Calu3 (cell line): ENCODE measurements around the gene CNOT8. TPM values are rescaled to one million over a fixed set of nuclear protein-coding genes. Genes with fewer than 3 reads are reported as not detected.
A peak's percentile ranks its signal among the peaks of the same experiment; 100 is the strongest.

Experiments used
- Bru-seq: library from RNA; stranded (reverse); fragments of 400-500 nt; gene quantifications from one replicate; lab custom pipeline; 2021; lab: Mats Ljungman, UMichigan
- BruChase-seq, 2 experiments: library from RNA; stranded (reverse); fragments of 400-500 nt; gene quantifications; one replicate each; lab custom pipeline; 2021; lab: Mats Ljungman, UMichigan
- BruUV-seq: library from RNA; stranded (reverse); fragments of 400-500 nt; replicated peaks from 2 replicates; lab custom pipeline; 2021; lab: Mats Ljungman, UMichigan
- CTCF ChIA-PET: fragments of 300-600 bp; sonication (Branson Sonifier 250); formaldehyde crosslinking; loops from one replicate; lab custom pipeline; 2022; ENCODE audit warnings: antibody characterized with exemption; lab: Charles Lee
- DNase-seq: peaks from one replicate; pipeline ENCODE4 v3.0.0; 2022
- H3K27ac Mint-ChIP-seq: one replicate; pipeline ENCODE4 v1.8.0; 2022; ENCODE audit warnings: mixed read lengths; ENCODE audit not compliant: unreplicated experiment
- H3K27me3 Mint-ChIP-seq: one replicate; pipeline ENCODE4 v1.8.0; 2022; ENCODE audit warnings: mixed read lengths; ENCODE audit not compliant: unreplicated experiment
- H3K36me3 Mint-ChIP-seq: one replicate; pipeline ENCODE4 v1.8.0; 2022; ENCODE audit warnings: mild to moderate bottlenecking, moderate library complexity, mixed read lengths; ENCODE audit not compliant: insufficient read depth, unreplicated experiment
- H3K4me1 Mint-ChIP-seq: one replicate; pipeline ENCODE4 v1.8.0; 2022; ENCODE audit warnings: mild to moderate bottlenecking, low read depth, mixed read lengths; ENCODE audit not compliant: unreplicated experiment
- H3K4me3 Mint-ChIP-seq: one replicate; pipeline ENCODE4 v1.8.0; 2022; ENCODE audit warnings: mild to moderate bottlenecking, low read depth, moderate library complexity, mixed read lengths; ENCODE audit not compliant: unreplicated experiment
- H3K9me3 Mint-ChIP-seq: one replicate; pipeline ENCODE4 v1.8.0; 2022; ENCODE audit warnings: low read depth, mixed read lengths; ENCODE audit not compliant: unreplicated experiment
- intact Hi-C: fragments of 100-400 bp; cut with micrococcal nuclease; formaldehyde crosslinking; loops from one replicate; pipeline ENCODE4 v1.10.0; 2022; ENCODE audit not compliant: unreplicated experiment
- long read RNA-seq: library from polyadenylated mRNA; stranded (forward); transcript quantifications from one replicate; pipeline ENCODE4 v2.0.0, GENCODE V29; 2022
- total RNA-seq: library from RNA; stranded (reverse); gene quantifications from 2 replicates; pipeline ENCODE4 v1.2.3, GENCODE V29; 2022
- TF ChIP-seq, protein P1 (sequence below): fragments of 200-600 bp; IDR thresholded peaks from one replicate; pipeline ENCODE4 v1.8.0; 2022; ENCODE audit warnings: antibody characterized with exemption; ENCODE audit not compliant: unreplicated experiment

Gene CNOT8
- total RNA-seq (57.3 and 63.0 TPM in 2 replicates), Bru-seq, nascent RNA (percentile 90 among the genes with signal in this experiment), BruChase-seq, experiment 1, labeled RNA remaining after a 6-hour chase (percentile 92 among the genes with signal in this experiment), BruChase-seq, experiment 2, labeled RNA remaining after a 2-hour chase (percentile 95 among the genes with signal in this experiment)
- long read RNA-seq, transcript CNOT8-201 (7 exons, 2,528 nt), result major isoform, 43 of 97 reads
- long read RNA-seq, transcript CNOT8-202 (7 exons, 2,604 nt), result minor isoform, 11 of 97 reads
- long read RNA-seq, transcript CNOT8-210 (6 exons, 945 nt), result minor isoform, 6 of 97 reads
- long read RNA-seq, transcript CNOT8-214 (6 exons, 923 nt), result minor isoform, 8 of 97 reads
- long read RNA-seq, partial matches to known transcripts, result 4 of 97 reads
- long read RNA-seq, other reads (novel, unspliced or antisense), result 22 of 97 reads

DNA sequence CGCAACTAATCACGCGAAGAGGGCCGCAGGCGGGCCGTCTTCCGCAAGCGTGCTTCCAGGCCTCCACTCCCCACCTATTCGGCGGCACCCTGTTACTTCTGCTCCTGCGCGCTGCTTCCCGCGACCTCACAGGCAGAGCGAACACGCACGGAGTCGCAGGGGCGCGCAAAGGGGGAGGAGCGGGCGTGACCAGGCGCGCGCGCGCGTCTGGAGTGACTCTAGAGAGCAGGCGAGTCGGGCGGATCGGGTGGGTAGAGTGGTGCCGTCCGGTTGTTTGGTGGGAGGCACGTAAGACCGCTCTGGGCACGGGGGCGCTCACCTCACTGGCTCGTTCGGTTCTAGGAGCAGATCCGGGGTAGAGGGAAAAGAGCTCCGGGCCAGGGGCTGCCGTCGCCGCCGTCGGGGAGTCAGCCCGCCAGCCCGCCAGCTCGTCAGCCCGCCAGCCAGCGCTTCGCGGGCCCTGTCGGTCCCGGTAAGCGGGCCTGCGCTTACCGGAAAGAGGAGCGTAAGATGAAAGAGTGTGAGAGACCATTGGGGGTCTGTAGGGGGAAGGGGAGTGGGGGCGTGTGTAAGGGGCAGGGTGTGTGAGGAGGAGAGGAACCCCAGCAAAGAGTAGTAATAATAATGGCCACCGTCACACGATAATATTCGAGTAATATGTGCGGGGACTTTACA is at the start of gene CNOT8:
Gene CNOT8, plus strand, starts transcription at position 331 of the 675 bp plus-strand sequence. CDS start 4,652 bp downstream, outside the sequence.
- TF ChIP-seq, protein P1, sequence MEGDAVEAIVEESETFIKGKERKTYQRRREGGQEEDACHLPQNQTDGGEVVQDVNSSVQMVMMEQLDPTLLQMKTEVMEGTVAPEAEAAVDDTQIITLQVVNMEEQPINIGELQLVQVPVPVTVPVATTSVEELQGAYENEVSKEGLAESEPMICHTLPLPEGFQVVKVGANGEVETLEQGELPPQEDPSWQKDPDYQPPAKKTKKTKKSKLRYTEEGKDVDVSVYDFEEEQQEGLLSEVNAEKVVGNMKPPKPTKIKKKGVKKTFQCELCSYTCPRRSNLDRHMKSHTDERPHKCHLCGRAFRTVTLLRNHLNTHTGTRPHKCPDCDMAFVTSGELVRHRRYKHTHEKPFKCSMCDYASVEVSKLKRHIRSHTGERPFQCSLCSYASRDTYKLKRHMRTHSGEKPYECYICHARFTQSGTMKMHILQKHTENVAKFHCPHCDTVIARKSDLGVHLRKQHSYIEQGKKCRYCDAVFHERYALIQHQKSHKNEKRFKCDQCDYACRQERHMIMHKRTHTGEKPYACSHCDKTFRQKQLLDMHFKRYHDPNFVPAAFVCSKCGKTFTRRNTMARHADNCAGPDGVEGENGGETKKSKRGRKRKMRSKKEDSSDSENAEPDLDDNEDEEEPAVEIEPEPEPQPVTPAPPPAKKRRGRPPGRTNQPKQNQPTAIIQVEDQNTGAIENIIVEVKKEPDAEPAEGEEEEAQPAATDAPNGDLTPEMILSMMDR, result no peak
- H3K27me3 Mint-ChIP-seq, result no peaks in the 10 kb centered on the region
- peak within 1 kb of the TSS; percentile 100 for H3K4me3 Mint-ChIP-seq
- no peaks in the 10 kb centered on the region for H3K9me3 Mint-ChIP-seq
- peaks cover 23% of the 10 kb centered on the region for H3K4me1 Mint-ChIP-seq
- CTCF ChIA-PET, result interaction anchor here (0.6 to 1.0 kb wide), 5 partner anchors 27 to 894 kb away, joined by 3 to 7 read pairs (median 3); no protein-coding TSS in a partner anchor
- H3K27ac Mint-ChIP-seq, result peak within 1 kb of the TSS; percentile 95
- H3K36me3 Mint-ChIP-seq, result peaks cover 35% of the 10 kb centered on the region
- intact Hi-C loops, result loop anchor here (2.0 kb wide), 1 partner anchor 208 kb away; no protein-coding TSS in a partner anchor
- BruUV-seq, result no TSS peak
- peak; percentile 99 for DNase-seq

DNA sequence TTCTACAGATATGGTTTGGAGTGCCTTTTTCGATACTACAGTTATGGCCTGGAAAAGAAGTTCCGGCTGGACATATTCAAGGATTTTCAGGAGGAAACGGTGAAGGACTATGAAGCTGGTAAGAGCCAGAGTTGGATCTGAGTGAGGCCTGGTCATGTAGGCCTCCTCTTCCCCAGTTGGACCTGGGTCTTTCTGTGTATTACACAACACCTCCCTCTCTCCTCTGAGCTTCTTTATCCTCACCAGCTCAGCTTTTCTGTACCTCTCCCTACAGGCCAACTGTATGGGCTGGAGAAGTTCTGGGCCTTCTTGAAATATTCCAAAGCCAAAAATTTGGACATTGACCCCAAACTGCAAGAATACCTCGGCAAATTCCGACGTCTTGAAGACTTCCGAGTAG is 47.2 kb upstream of the CNOT8 start:
- no peak overlapping the region for H3K27ac Mint-ChIP-seq
- H3K36me3 Mint-ChIP-seq, result peaks cover 75% of the 10 kb centered on the region
- peaks cover 9% of the 10 kb centered on the region for H3K4me1 Mint-ChIP-seq
- CTCF ChIA-PET, result interaction anchor here (0.5 to 1.0 kb wide), 2 partner anchors 161 to 179 kb away, joined by 3 to 5 read pairs; no protein-coding TSS in a partner anchor
- intact Hi-C loops, result no loop called here
- TF ChIP-seq, protein P1, result no peak
- no TSS peak for BruUV-seq
- no peak overlapping the region for H3K4me3 Mint-ChIP-seq
- H3K27me3 Mint-ChIP-seq, result no peaks in the 10 kb centered on the region
- no peaks in the 10 kb centered on the region for H3K9me3 Mint-ChIP-seq
- no peak for DNase-seq

DNA sequence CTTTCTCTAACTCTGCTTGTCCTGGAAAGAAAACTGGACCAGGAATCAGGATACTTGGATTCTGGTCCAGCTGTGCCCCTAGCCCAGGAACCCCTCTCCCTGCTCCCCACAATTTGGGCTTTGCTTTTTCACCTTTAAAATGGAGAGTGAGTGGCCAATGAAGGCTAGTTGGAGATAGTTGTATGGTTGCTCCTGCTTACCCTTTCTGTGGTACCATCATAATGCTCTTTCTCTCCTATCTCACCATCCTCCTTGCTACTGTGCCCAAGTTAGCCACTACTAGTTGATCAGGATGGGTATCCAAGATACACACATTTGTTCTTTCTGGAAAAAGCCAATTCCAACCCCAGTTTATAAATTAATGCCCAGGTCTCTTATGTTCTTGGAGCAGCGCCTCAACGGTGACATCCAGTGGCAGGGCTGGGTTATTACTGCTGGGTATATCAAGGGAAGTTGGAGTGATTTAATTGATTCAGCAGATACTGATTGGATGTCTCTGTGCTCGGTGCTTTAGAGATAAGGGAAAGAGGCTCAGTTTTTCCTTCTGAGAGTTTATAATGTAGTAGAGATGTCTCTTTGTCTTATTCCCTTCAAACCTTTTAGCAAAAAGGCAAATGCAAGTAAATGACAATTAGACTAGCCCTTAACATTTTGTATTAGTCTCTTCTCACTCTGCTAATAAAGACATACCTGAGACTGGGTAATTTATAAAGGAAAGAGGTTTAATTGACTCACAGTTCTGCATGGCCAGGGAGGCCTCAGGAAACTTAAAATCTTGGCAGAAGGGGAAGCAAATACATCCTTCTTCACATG is 46.6 kb upstream of the CNOT8 start:
- peak overlapping the region; percentile 2 for H3K27ac Mint-ChIP-seq
- intact Hi-C loops, result loop anchor here (1.0 kb wide), 1 partner anchor 162 kb away; no protein-coding TSS in a partner anchor

More for the DNA sequence above, 46.6 kb upstream of the CNOT8 start:
- no TSS peak for BruUV-seq
- Mint-ChIP-seq H3K9me3 (no peaks in the 10 kb centered on the region), H3K4me1 (peaks cover 9% of the 10 kb centered on the region), H3K36me3 (peaks cover 82% of the 10 kb centered on the region), H3K27me3 (no peaks in the 10 kb centered on the region), H3K4me3 (no peak overlapping the region)
- DNase-seq, result peak; percentile 75
- CTCF ChIA-PET, result interaction anchor here (0.5 to 1.0 kb wide), 2 partner anchors 162 to 180 kb away, joined by 3 to 5 read pairs; no protein-coding TSS in a partner anchor
- TF ChIP-seq, protein P1, result peak; percentile 87
